SK-N-SH (cell line): Measurements from ENCODE around the gene ZNF154. TPM values are rescaled to one million over a fixed set of nuclear protein-coding genes. Genes with fewer than 3 reads are reported as not detected.

Experiments
- CTCF ChIA-PET: fragments of 300-600, 350-600 bp; formaldehyde crosslinking; extraction: SDS; loops from one replicate; lab custom pipeline; 2021; lab: Yijun Ruan, JAX
- POLR2A ChIA-PET: fragments of 350-600 bp; sonication (Branson Sonifier 250); formaldehyde crosslinking; extraction: SDS; loops from one replicate; lab custom pipeline; 2020; ENCODE audit warnings: antibody characterized with exemption, inconsistent platforms; lab: Yijun Ruan, JAX
- DNase-seq: peaks from one replicate; pipeline ENCODE4 v3.0.0; 2012
- H2AFZ ChIP-seq: fragments of 200-600 bp; sonication (generic); 2 replicates; pipeline ENCODE4 v1.8.1; 2016; ENCODE audit warnings: antibody characterized with exemption, mild to moderate bottlenecking, low read depth
- H3F3A ChIP-seq: fragments of 200-600 bp; sonication (generic); replicated peaks from 2 replicates; pipeline ENCODE3; 2016; ENCODE audit warnings: antibody characterized with exemption, mild to moderate bottlenecking; ENCODE audit not compliant: insufficient read depth
- H3K27ac ChIP-seq, 2 experiments: fragments of 200-500 bp in 1 of 2; fragments of 200-600 bp in 1 of 2; sonication (Bioruptor generic) in 1 of 2; sonication (generic), shearing (Covaris generic) in 1 of 2; 2 replicates each; pipeline versions ENCODE4 v1.5.1 to v1.6.1; 2014 to 2016; ENCODE audit warnings: low read depth in 2 of 2, inconsistent platforms in 1 of 2, low read length in 1 of 2, mild to moderate bottlenecking in 1 of 2, mixed read lengths in 1 of 2
- H3K27me3 ChIP-seq: fragments of 200-600 bp; sonication (generic), shearing (Covaris generic); 2 replicates; pipeline ENCODE4 v1.6.1; 2016; ENCODE audit warnings: mixed run types; ENCODE audit not compliant: insufficient read depth
- H3K36me3 ChIP-seq, 2 experiments: fragments of 200-500 bp in 1 of 2; fragments of 200-600 bp in 1 of 2; sonication (Bioruptor generic) in 1 of 2; sonication (generic) in 1 of 2; replicated peaks in 1 of 2; 2 replicates each; pipeline versions ENCODE3 to v1.5.1; 2014 to 2016; ENCODE audit warnings: low read length in 1 of 2, mild to moderate bottlenecking in 1 of 2; ENCODE audit not compliant: insufficient read depth in 2 of 2, control insufficient read depth in 1 of 2
- H3K4me1 ChIP-seq, 2 experiments: fragments of 200-500 bp in 1 of 2; fragments of 200-600 bp in 1 of 2; sonication (Bioruptor generic) in 1 of 2; sonication (generic), shearing (Covaris generic) in 1 of 2; 2 replicates each; pipeline versions ENCODE4 v1.5.1 to v1.6.1; 2014 to 2016; ENCODE audit warnings: low read depth in 1 of 2, low read length in 1 of 2, mixed run types in 1 of 2; ENCODE audit not compliant: insufficient read depth in 2 of 2, control insufficient read depth in 1 of 2
- H3K4me2 ChIP-seq: fragments of 200-600 bp; sonication (generic), shearing (Covaris generic); 2 replicates; pipeline ENCODE4 v1.6.1; 2017; ENCODE audit warnings: mixed run types
- H3K4me3 ChIP-seq, 2 experiments: fragments of 200-500 bp in 1 of 2; fragments of 200-600 bp in 1 of 2; sonication (Bioruptor generic) in 1 of 2; sonication (generic), shearing (Covaris generic) in 1 of 2; 2 replicates each; pipeline versions ENCODE4 v1.5.1 to v1.8.1; 2014 to 2016; ENCODE audit warnings: low read depth in 2 of 2, inconsistent platforms in 1 of 2, low read length in 1 of 2, mild to moderate bottlenecking in 1 of 2, mixed read lengths in 1 of 2, moderate library complexity in 1 of 2
- H3K79me2 ChIP-seq: fragments of 200-600 bp; sonication (generic); 2 replicates; pipeline ENCODE4 v1.8.1; 2017; ENCODE audit warnings: mild to moderate bottlenecking; ENCODE audit not compliant: insufficient read depth
- H3K9ac ChIP-seq: fragments of 200-600 bp; sonication (generic); 2 replicates; pipeline ENCODE4 v1.6.1; 2017; ENCODE audit warnings: mixed run types
- H3K9me2 ChIP-seq: fragments of 200-600 bp; sonication (generic); 2 replicates; pipeline ENCODE4 v1.6.1; 2017; ENCODE audit warnings: mixed run types
- H3K9me3 ChIP-seq: fragments of 200-600 bp; sonication (generic); 2 replicates; pipeline ENCODE4 v1.6.1; 2017; ENCODE audit warnings: mixed run types, mild to moderate bottlenecking, moderate library complexity
- H4K20me1 ChIP-seq: fragments of 200-600 bp; sonication (generic); 2 replicates; pipeline ENCODE4 v1.6.1; 2017; ENCODE audit warnings: mild to moderate bottlenecking, mixed run types; ENCODE audit not compliant: insufficient read depth
- CHD2 ChIP-seq: fragments of 150-350 bp; IDR thresholded peaks from 2 replicates; pipeline ENCODE4 v1.6.1; 2018; ENCODE audit warnings: low read length; ENCODE audit not compliant: partially characterized antibody
- ELF1 ChIP-seq: IDR thresholded peaks from 2 replicates; pipeline ENCODE4 v1.4.0; 2012
- EP300 ChIP-seq, 2 experiments: IDR thresholded peaks; 2 replicates each; pipeline versions ENCODE4 v1.4.0 to v1.6.1; 2012; ENCODE audit warnings: borderline replicate concordance in 1 of 2, low read depth in 1 of 2, low read length in 1 of 2
- FOXM1 ChIP-seq: IDR thresholded peaks from 2 replicates; pipeline ENCODE4 v1.4.0; 2012; ENCODE audit warnings: low read depth, mild to moderate bottlenecking
- GATA2 ChIP-seq: sonication (generic); formaldehyde crosslinking; IDR thresholded peaks from 2 replicates; pipeline ENCODE4 v1.5.0; 2020; ENCODE audit warnings: mild to moderate bottlenecking, missing genetic modification reagents
- IRF3 ChIP-seq: fragments of 150-350 bp; IDR thresholded peaks from 2 replicates; pipeline ENCODE4 v1.6.1; 2016; ENCODE audit warnings: mild to moderate bottlenecking, low read depth, low read length
- MAX ChIP-seq: IDR thresholded peaks from 2 replicates; pipeline ENCODE4 v1.4.0; 2012; ENCODE audit warnings: low read depth
- NRF1 ChIP-seq: IDR thresholded peaks from 2 replicates; pipeline ENCODE4 v1.6.1; 2012; ENCODE audit warnings: low read depth, mild to moderate bottlenecking, low read length
- PBX3 ChIP-seq: IDR thresholded peaks from 2 replicates; pipeline ENCODE4; 2012
- POLR2AphosphoS5 ChIP-seq: IDR thresholded peaks from 2 replicates; pipeline ENCODE4 v1.6.1; 2012; ENCODE audit warnings: low read depth, low read length
- RAD21 ChIP-seq: IDR thresholded peaks from 2 replicates; pipeline ENCODE4 v1.6.1; 2012; ENCODE audit warnings: mild to moderate bottlenecking, low read length
- RCOR1 ChIP-seq: fragments of 150-350 bp; IDR thresholded peaks from 2 replicates; pipeline ENCODE4 v1.6.1; 2017; ENCODE audit warnings: antibody characterized with exemption, low read length
- REST ChIP-seq: IDR thresholded peaks from 2 replicates; pipeline ENCODE4 v1.6.1; 2012; ENCODE audit warnings: mild to moderate bottlenecking, low read depth, low read length, moderate library complexity
- SIN3A ChIP-seq: IDR thresholded peaks from 2 replicates; pipeline ENCODE4 v1.6.1; 2012; ENCODE audit warnings: low read depth, mild to moderate bottlenecking, low read length, moderate library complexity, borderline replicate concordance
- TEAD4 ChIP-seq: IDR thresholded peaks from 2 replicates; pipeline ENCODE4 v1.4.0; 2012; ENCODE audit warnings: mild to moderate bottlenecking, borderline replicate concordance; ENCODE audit not compliant: insufficient read depth
- WGBS: methylation state at CpG from one replicate; pipeline ENCODE4 v1.1.6; 2017; ENCODE audit warnings: low lambda C conversion rate; 5-methylcytosine and 5-hydroxymethylcytosine counted together
- polyA plus RNA-seq, 3 experiments: library from polyadenylated mRNA; depleted of rRNA; stranded (reverse); fragments of >200 nt; gene quantifications; 2 replicates each; pipeline ENCODE4 v1.2.3, GENCODE V29; 2012

ZNF154 gene
- polyA plus RNA-seq, 1 of the 3 experiments (the other 2 are of a cell fraction), result not detected

GRCh38 chr19:57667228-57667627 is 41.8 kb downstream of the ZNF154 start:
- Histone ChIP-seq H3K9ac (no peak overlapping the region), H3K4me2 (no peak overlapping the region)
- CTCF ChIA-PET, result no interaction called here
- DNase-seq, result no peak
- TF ChIP-seq NRF1, result no peak
- peak; percentile 85 for TF ChIP-seq REST
- TF ChIP-seq, all 33 proteins: peak for 1
- Histone ChIP-seq H3K27ac (no peak overlapping the region), H4K20me1 (no peaks in the 10 kb centered on the region), H3F3A (no peaks in the 10 kb centered on the region), H3K9me2 (no peaks in the 10 kb centered on the region), H3K36me3 (no peaks in the 10 kb centered on the region), H3K79me2 (no peaks in the 10 kb centered on the region), H3K4me1 (peaks cover 0 to 6% of the 10 kb centered on the region in 2 experiments; a peak in 1 of 4 replicates), H2AFZ (no peak overlapping the region), H3K27me3 (no peaks in the 10 kb centered on the region), H3K4me3 (no peak overlapping the region), H3K9me3 (no peaks in the 10 kb centered on the region)
- POLR2A ChIA-PET, result no interaction called here
- WGBS, result 24% methylated on average over 1 of the region's 1 CpG

- POLR2A ChIA-PET, result interaction anchor here (1.1 to 1.5 kb wide), 2 partner anchors 17 to 65 kb away, joined by 3 to 5 read pairs; partner anchors contain the start of gene ZNF551
- Histone ChIP-seq H4K20me1 (no peaks in the 10 kb centered on the region), H3K9me2 (no peaks in the 10 kb centered on the region), H3K27ac (no peak overlapping the region), H3F3A (no peaks in the 10 kb centered on the region), H3K4me1 (peaks cover 0 to 6% of the 10 kb centered on the region in 2 experiments; a peak in 1 of 4 replicates), H3K27me3 (no peaks in the 10 kb centered on the region), H2AFZ (no peak overlapping the region), H3K79me2 (no peaks in the 10 kb centered on the region), H3K9me3 (no peaks in the 10 kb centered on the region), H3K9ac (no peak overlapping the region), H3K4me3 (no peak overlapping the region), H3K36me3 (no peaks in the 10 kb centered on the region), H3K4me2 (peak overlapping the region; percentile 83; the same call in 1 of the 2 replicates)
- CTCF ChIA-PET, result interaction anchor here (1.2 kb wide), 1 partner anchor 14 kb away, joined by 3 read pairs; no protein-coding TSS in a partner anchor
- no peak for DNase-seq
- WGBS, result 78% methylated on average over 9 of the region's 9 CpGs
- no peak for TF ChIP-seq FOXM1
- no peak for TF ChIP-seq ELF1
- TF ChIP-seq MAX, result no peak
- no peak for TF ChIP-seq GATA2
- TF ChIP-seq CHD2, result no peak
- TF ChIP-seq RCOR1, result no peak
- TF ChIP-seq EP300 (IDR thresholded peaks at IDR 0.05; ENCODE audit: borderline replicate concordance in 1 of 2, low read depth in 1 of 2, low read length in 1 of 2), result no peak
- TF ChIP-seq PBX3, result no peak
- TF ChIP-seq POLR2AphosphoS5, result no peak
- TF ChIP-seq RAD21, result no peak
- TF ChIP-seq TEAD4, result no peak
- TF ChIP-seq IRF3, result no peak
- no peak for TF ChIP-seq SIN3A
- TF ChIP-seq NRF1, result no peak
- no peak for TF ChIP-seq REST
These were observed 43.7 kb downstream of the ZNF154 start for GRCh38 chr19:57665261-57665806.
